GM12875 (cell line): ENCODE data around the gene SERPINE2.

Experiments used
- H3K4me3 ChIP-seq: one replicate; pipeline ENCODE4 v1.5.1; 2011; ENCODE audit warnings: low read depth, low read length, control low read depth
- TF ChIP-seq, protein P1 (sequence below): IDR thresholded peaks from 2 replicates; pipeline ENCODE4 v1.5.1; 2011; ENCODE audit warnings: low read depth, mild to moderate bottlenecking, control low read depth, inconsistent platforms, low read length, moderate library complexity, borderline replicate concordance; ENCODE audit not compliant: insufficient read depth

SERPINE2 gene

DNA sequence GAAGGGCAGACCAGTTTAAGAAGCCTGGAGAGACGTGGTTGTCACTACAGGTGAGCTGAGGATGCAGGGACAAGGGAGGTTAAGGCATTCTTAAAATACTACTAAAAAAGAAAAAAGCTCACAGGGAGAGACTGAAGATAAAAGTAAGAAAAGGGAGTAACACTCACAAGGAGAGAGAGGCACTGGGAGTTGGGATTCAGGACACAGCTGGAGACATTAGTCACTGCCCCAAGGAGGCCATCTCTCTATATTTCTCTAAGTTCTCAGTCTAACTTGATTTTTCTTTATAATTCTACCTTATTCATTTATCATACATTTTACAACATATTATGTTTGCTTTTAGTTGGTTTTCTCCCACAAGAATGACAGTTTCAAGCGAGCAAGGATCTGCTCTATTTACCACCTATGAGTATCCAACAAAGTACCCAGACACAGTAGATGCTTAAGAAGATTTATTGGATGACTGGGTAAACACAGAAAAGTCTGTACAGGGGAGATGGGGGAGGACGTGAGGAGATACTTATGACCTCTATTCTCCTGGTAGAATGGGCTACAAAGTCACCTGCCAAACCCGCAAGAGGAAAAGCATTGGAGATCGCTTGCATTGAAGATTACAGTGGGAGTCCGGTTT lies 2.2 kb downstream of the SERPINE2 start:
- TF ChIP-seq, protein P1, sequence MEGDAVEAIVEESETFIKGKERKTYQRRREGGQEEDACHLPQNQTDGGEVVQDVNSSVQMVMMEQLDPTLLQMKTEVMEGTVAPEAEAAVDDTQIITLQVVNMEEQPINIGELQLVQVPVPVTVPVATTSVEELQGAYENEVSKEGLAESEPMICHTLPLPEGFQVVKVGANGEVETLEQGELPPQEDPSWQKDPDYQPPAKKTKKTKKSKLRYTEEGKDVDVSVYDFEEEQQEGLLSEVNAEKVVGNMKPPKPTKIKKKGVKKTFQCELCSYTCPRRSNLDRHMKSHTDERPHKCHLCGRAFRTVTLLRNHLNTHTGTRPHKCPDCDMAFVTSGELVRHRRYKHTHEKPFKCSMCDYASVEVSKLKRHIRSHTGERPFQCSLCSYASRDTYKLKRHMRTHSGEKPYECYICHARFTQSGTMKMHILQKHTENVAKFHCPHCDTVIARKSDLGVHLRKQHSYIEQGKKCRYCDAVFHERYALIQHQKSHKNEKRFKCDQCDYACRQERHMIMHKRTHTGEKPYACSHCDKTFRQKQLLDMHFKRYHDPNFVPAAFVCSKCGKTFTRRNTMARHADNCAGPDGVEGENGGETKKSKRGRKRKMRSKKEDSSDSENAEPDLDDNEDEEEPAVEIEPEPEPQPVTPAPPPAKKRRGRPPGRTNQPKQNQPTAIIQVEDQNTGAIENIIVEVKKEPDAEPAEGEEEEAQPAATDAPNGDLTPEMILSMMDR: no peak
- H3K4me3 ChIP-seq: no peak overlapping the region

DNA sequence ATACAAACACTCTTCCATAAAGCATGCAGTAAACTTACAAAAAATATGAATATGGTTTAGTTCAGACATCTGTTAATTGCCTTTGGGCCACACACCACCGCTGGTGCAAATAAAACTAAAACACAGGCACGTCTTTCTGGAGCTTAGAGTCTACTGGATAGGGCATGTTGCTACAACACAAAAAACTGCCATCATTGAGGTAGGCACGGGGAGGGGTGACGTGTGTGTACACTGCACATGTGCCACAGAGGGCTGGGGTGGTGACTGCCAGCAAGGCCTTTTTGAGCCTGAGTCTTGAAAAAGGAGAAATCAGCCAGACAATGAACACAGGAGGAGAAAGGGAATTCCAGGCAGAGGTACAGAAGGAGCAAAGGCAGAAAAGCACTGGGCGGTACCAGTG lies 5.1 kb downstream of the SERPINE2 start:
- TF ChIP-seq, protein P1: no peak
- H3K4me3 ChIP-seq: no peak overlapping the region

DNA sequence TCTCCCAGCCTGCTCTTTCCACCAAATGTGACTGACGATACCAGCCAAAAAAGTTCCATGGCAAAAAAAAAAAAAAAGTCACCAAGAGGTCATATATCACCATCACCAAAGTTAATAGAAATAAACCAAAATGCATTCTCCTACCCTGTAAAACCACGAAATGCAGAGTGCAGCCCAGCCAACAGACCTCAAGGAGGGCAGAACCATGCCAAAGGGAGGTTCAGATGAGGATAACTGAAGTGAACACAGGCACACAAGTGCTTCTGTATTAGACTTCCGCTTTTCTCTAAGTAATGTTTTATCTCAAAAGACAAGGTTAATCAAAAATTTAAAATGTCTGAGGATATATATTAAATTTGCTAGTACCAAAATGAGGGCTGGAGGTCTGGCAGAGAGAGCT lies 5.5 kb downstream of the SERPINE2 start:
- TF ChIP-seq, protein P1: no peak
- H3K4me3 ChIP-seq: no peak overlapping the region

DNA sequence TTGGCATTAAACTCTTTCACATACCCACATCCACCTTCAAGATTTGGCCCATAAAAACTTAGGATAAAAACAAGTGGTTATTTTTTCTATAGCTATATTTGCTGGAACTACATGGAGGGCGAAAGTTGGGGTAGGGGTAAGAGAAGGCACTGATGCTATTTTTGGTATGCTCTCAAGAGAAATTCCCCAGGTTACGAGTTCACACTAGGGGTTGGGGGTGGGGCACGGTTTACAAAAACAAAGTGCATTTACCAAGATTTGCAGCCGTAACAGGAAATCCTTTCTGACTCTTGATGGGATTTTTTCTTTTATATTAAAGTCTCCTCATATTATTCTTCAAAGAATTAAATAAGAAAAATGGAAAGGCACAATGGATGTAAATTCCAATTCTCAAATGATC lies 6.8 kb downstream of the SERPINE2 start:
- TF ChIP-seq, protein P1: no peak
- H3K4me3 ChIP-seq: no peak overlapping the region

DNA sequence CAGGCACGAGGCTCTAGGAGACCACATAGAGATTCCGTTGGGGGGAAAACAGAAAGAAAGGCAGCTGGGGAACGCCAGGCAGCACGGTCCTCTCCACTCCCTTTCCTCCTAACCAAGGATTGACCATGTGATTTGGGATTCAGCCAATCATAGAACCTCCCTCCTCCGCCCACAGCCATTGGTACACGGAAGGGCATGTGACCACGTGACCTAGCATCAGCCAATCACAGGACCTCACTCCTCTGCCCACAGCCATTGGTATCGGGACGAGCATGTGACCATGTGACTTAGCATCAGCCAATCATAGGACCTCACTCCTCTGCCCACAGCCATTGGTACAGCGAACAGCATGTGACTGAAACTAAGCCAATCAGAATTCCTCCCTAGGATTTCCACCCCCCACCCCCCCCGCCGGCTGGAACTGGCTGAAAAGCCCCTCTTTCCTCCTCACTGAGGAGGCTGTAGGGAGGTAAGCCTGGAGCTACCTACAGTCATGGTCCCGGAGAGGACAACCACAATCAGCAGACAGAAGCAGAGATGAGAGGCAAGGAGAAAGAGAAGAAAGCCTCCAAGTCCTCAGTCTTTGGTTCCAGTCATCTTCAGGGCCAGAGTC lies 7.6 kb downstream of the SERPINE2 start:
- H3K4me3 ChIP-seq: no peak overlapping the region
- TF ChIP-seq, protein P1: no peak

DNA sequence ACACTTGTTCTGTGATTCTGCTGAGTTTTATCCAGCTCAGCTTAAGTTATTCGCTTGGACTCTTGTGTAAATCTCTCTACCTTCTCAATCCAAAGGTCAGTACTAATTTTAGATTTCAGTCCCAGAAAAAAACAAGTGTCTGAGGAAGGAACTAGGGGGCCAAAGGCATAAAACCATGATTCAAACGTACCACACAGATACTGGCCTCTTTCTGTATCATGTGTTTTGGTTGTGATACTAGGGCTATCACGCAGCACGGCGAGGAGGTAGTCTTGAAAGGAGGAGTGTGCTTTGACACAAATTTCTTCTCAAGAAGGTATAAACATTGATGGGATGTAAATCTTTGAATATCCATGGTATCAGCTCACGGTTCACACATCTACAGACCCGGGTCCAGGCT lies 8.3 kb downstream of the SERPINE2 start:
- H3K4me3 ChIP-seq: no peak overlapping the region
- TF ChIP-seq, protein P1: no peak

DNA sequence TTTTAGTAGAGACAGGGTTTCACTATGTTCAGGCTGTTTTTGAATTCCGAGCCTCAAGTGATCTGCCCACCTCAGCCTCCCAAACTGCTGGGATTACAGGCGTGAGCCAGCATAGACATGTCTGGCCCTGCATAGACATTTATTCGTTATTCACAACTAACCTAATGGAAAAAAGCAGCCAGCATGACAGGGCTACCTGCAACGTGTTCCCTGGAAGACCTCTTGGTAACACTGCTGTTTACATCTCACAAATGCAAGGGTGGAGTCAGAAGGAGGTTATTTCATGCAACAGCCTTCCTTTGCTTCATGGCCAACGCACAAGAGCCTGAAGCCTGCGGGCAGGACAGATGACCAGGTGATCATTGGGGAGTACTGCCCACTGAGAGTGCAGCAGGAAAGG lies 9.2 kb downstream of the SERPINE2 start:
- no peak overlapping the region for H3K4me3 ChIP-seq
- TF ChIP-seq, protein P1: no peak
